ENCODE measurements around the gene DEUP1. TPM values are rescaled to one million over a fixed set of nuclear protein-coding genes. Genes with fewer than 3 reads are reported as not detected.

Gene DEUP1
- total and polyA plus RNA-seq, 3 donors from 2014 or later = 11.7 to 22.8 (median 18.2) TPM

DNA sequence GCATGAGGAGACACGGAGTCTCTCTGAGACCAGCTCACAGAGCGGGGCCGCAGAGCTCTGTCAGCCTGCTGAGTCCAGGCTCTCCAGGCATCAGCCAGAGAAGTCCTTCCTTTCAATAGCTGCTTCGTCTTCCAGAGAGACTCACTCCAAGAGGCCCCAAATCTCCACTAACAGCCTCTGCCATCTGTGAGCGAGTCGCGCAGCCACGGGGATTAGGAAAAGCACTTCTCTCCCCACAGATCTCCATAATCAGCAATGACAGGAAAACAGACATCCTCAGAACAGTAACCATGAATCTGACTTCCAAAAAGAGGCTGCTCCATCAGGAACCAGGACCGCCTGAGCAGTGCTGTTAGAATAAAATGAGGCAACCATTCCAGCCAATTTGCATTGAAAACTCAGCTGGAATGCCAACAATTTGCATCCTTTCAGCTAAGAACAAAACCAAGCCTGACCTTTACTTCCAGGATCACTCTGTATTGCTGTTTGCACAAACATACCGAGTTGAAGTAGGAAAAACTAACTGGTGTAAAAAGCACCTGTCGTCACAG lies 147.2 kb downstream of the DEUP1 start:
- no peak for TF ChIP-seq POLR2A (IDR thresholded peaks at IDR 0.05)
- TF ChIP-seq, protein P1, sequence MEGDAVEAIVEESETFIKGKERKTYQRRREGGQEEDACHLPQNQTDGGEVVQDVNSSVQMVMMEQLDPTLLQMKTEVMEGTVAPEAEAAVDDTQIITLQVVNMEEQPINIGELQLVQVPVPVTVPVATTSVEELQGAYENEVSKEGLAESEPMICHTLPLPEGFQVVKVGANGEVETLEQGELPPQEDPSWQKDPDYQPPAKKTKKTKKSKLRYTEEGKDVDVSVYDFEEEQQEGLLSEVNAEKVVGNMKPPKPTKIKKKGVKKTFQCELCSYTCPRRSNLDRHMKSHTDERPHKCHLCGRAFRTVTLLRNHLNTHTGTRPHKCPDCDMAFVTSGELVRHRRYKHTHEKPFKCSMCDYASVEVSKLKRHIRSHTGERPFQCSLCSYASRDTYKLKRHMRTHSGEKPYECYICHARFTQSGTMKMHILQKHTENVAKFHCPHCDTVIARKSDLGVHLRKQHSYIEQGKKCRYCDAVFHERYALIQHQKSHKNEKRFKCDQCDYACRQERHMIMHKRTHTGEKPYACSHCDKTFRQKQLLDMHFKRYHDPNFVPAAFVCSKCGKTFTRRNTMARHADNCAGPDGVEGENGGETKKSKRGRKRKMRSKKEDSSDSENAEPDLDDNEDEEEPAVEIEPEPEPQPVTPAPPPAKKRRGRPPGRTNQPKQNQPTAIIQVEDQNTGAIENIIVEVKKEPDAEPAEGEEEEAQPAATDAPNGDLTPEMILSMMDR (IDR thresholded peaks at IDR 0.05) = no peak
- intact Hi-C loops (cut with DNase I; ENCODE audit: low total_unique reads) = no loop called here
- Histone ChIP-seq H3K4me3 (no peak overlapping the region), H3K27ac (no peak overlapping the region), H3K4me1 (no peaks in the 10 kb centered on the region), H3K36me3 (ENCODE audit: low read depth, missing control alignments) (no peaks in the 10 kb centered on the region), H3K9me3 (no peaks in the 10 kb centered on the region), H3K27me3 (no peaks in the 10 kb centered on the region)
- 78 to 86% methylated on average over 11 of the region's 11 CpGs for WGBS, 2 donors
- DNase-seq = no peak

DNA sequence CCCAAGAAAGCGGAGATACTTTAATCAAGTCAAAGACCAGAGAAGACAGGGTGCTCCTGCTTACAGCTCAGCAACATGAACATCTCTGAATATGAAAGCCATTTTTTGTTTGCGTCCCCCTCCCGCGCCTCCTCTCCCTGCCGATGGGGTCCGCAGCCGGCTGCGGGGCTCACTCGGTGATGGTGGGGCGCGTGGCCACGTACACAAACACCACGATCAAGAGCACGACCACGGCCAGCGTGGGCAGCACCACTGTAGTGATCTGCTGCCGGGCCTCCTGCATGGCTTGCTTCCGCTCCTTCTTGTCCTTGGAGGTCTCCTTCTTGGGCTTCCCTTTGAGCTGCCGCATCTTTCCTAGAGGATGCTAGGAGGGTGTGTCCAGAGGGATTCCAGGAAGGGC lies 148.3 kb downstream of the DEUP1 start:
- no peak overlapping the region for H3K4me3 ChIP-seq
- 93 to 96% methylated on average over 17 to 19 of the region's 19 CpGs for WGBS, 2 donors
- H3K9me3 ChIP-seq = no peaks in the 10 kb centered on the region
- no peaks in the 10 kb centered on the region for H3K27me3 ChIP-seq
- TF ChIP-seq, protein P1 (IDR thresholded peaks at IDR 0.05) = no peak
- no peak for TF ChIP-seq POLR2A (IDR thresholded peaks at IDR 0.05)
- intact Hi-C loops (cut with DNase I; ENCODE audit: low total_unique reads) = no loop called here
- no peaks in the 10 kb centered on the region for H3K36me3 ChIP-seq (ENCODE audit: low read depth, missing control alignments)
- no peak overlapping the region for H3K27ac ChIP-seq
- H3K4me1 ChIP-seq = no peaks in the 10 kb centered on the region
- DNase-seq = no peak

DNA sequence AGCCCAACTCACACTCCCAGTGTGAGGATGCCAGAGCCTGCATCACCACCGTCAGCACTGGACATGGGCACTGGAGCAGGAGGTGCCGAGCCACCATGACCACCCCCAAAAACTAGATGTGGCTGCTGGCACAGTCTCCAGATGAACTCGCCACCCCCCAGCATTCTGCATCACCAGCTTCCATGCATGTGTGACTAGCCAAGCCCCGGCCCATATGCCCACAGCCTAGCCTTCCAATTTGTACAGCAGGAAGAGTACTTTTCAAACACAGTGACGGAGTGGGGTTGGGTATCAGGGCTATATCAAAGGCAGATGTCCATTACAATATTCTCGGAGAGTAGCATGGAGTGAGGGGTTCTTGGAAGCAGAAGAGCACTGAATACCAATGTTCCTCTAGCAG lies 149.7 kb downstream of the DEUP1 start:
- no peak for DNase-seq
- Histone ChIP-seq H3K9me3 (no peaks in the 10 kb centered on the region), H3K27me3 (no peaks in the 10 kb centered on the region), H3K36me3 (ENCODE audit: low read depth, missing control alignments) (no peaks in the 10 kb centered on the region), H3K27ac (no peak overlapping the region), H3K4me3 (no peak overlapping the region), H3K4me1 (no peaks in the 10 kb centered on the region)
- TF ChIP-seq, protein P1 (IDR thresholded peaks at IDR 0.05) = no peak
- no peak for TF ChIP-seq POLR2A (IDR thresholded peaks at IDR 0.05)
- WGBS, 2 donors = 97 to 98% methylated on average over 4 to 6 of the region's 6 CpGs
- intact Hi-C loops (cut with DNase I; ENCODE audit: low total_unique reads) = no loop called here

DNA sequence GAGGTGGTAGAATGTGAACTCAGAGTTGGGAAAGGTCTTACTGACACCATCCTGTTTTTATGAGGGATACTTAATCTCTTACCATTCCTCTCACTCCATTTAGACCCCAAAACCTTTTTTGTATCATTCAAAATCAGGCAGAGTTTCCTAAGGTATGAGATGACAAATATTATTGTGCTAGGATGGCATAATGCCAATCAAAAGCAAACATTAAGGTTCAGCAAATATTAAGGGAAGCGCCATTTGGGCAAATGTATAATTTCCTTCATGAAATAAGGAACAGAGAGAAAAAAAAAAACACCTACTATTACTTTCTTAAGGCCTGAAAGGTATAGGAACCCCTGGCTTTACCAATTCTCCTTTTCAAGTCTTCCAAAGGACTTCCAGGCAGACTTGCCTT lies 150.2 kb downstream of the DEUP1 start:
- Histone ChIP-seq H3K27ac (no peak overlapping the region), H3K9me3 (no peaks in the 10 kb centered on the region), H3K4me1 (no peaks in the 10 kb centered on the region), H3K27me3 (no peaks in the 10 kb centered on the region), H3K36me3 (ENCODE audit: low read depth, missing control alignments) (no peaks in the 10 kb centered on the region), H3K4me3 (no peak overlapping the region)
- DNase-seq = no peak
- 96 to 97% methylated on average over 1 of the region's 1 CpG for WGBS, 2 donors
- intact Hi-C loops (cut with DNase I; ENCODE audit: low total_unique reads) = no loop called here
- TF ChIP-seq POLR2A (IDR thresholded peaks at IDR 0.05) = no peak
- TF ChIP-seq, protein P1 (IDR thresholded peaks at IDR 0.05) = no peak

DNA sequence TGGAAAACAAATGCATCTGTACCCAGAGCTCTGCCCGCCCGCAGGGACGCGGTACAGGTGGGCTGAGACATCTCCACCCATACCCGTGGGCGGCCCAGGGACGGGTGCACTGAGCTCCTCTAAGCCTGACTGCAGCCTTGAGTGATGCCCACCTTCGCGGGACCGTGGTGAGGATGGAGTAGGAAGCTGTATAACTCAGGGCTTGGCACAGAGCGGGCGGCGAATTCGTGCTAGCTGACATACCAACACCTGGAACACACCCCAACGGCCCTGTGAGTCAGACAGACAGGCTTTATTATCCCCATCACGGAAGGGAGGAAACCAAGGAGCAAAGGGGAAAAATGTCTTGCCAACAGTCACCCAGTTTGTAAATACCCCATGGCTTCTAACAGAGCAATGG lies 150.7 kb downstream of the DEUP1 start:
- no peaks in the 10 kb centered on the region for H3K36me3 ChIP-seq (ENCODE audit: low read depth, missing control alignments)
- TF ChIP-seq POLR2A (IDR thresholded peaks at IDR 0.05) = no peak
- TF ChIP-seq, protein P1 (IDR thresholded peaks at IDR 0.05) = no peak
- no peak overlapping the region for H3K27ac ChIP-seq
- WGBS, 2 donors = 92 to 93% methylated on average over 3 to 16 of the region's 16 CpGs
- DNase-seq = no peak
- H3K9me3 ChIP-seq = no peaks in the 10 kb centered on the region
- no peak overlapping the region for H3K4me3 ChIP-seq
- H3K27me3 ChIP-seq = no peaks in the 10 kb centered on the region
- H3K4me1 ChIP-seq = no peaks in the 10 kb centered on the region
- intact Hi-C loops (cut with DNase I; ENCODE audit: low total_unique reads) = no loop called here

Data from testis (tissue), 3 donors.